Duodenal mucosa (tissue), 2 donors: ENCODE measurements around the gene CARD14.

Source experiments
- H3K27ac ChIP-seq: one replicate; pipeline ENCODE4 v1.7.0; 2013; ENCODE audit warnings: low read depth, low read length
- H3K27me3 ChIP-seq, 2 donors: one replicate each; pipeline ENCODE4 v1.7.0; 2013; ENCODE audit warnings: low read length in 2 of 2, control low read depth in 1 of 2; ENCODE audit not compliant: insufficient read depth in 2 of 2, control insufficient read depth in 1 of 2
- H3K36me3 ChIP-seq, 2 donors: one replicate each; pipeline ENCODE4 v1.7.0; 2013; ENCODE audit warnings: low read length in 2 of 2, control low read depth in 1 of 2; ENCODE audit not compliant: insufficient read depth in 2 of 2, control insufficient read depth in 1 of 2
- H3K4me1 ChIP-seq, 2 donors: one replicate each; pipeline ENCODE4 v1.7.0; 2013; ENCODE audit warnings: low read length in 2 of 2, control low read depth in 1 of 2; ENCODE audit not compliant: insufficient read depth in 2 of 2, control insufficient read depth in 1 of 2
- H3K4me3 ChIP-seq, 2 donors: one replicate each; pipeline ENCODE4 v1.7.0; 2013; ENCODE audit warnings: low read length in 2 of 2, low read depth in 1 of 2
- H3K9ac ChIP-seq, 2 donors: one replicate each; pipeline ENCODE4 v1.7.0; 2013; ENCODE audit warnings: low read length in 2 of 2, low read depth in 1 of 2
- H3K9me3 ChIP-seq, 2 donors: one replicate each; pipeline ENCODE4 v1.7.0; 2013; ENCODE audit warnings: low read length in 2 of 2, control low read depth in 1 of 2; ENCODE audit not compliant: control insufficient read depth in 1 of 2

Gene CARD14

GRCh38 chr17:80204626-80205468, 35.0 kb downstream of the CARD14 start:
- Histone ChIP-seq H3K27ac (no peak overlapping the region), H3K4me1 (no peaks in the 10 kb centered on the region), H3K36me3 (peaks cover 6 to 15% of the 10 kb centered on the region in 2 donors), H3K9ac (no peak overlapping the region), H3K4me3 (no peak overlapping the region), H3K27me3 (no peaks in the 10 kb centered on the region), H3K9me3 (no peaks in the 10 kb centered on the region)

GRCh38 chr17:80205811-80206210, 36.0 kb downstream of the CARD14 start:
- peaks cover 15 to 25% of the 10 kb centered on the region in 2 donors for H3K36me3 ChIP-seq
- no peak overlapping the region for H3K4me3 ChIP-seq
- no peaks in the 10 kb centered on the region for H3K9me3 ChIP-seq
- no peaks in the 10 kb centered on the region for H3K27me3 ChIP-seq
- H3K9ac ChIP-seq = no peak overlapping the region
- no peaks in the 10 kb centered on the region for H3K4me1 ChIP-seq
- H3K27ac ChIP-seq = no peak overlapping the region

- Histone ChIP-seq H3K4me3 (no peak overlapping the region), H3K36me3 (peaks cover 25 to 46% of the 10 kb centered on the region in 2 donors), H3K27ac (no peak overlapping the region), H3K27me3 (no peaks in the 10 kb centered on the region), H3K9ac (no peak overlapping the region), H3K4me1 (no peaks in the 10 kb centered on the region), H3K9me3 (no peaks in the 10 kb centered on the region)
Observed at GRCh38 chr17:80208050-80208449, 38.2 kb downstream of the CARD14 start.

DNA sequence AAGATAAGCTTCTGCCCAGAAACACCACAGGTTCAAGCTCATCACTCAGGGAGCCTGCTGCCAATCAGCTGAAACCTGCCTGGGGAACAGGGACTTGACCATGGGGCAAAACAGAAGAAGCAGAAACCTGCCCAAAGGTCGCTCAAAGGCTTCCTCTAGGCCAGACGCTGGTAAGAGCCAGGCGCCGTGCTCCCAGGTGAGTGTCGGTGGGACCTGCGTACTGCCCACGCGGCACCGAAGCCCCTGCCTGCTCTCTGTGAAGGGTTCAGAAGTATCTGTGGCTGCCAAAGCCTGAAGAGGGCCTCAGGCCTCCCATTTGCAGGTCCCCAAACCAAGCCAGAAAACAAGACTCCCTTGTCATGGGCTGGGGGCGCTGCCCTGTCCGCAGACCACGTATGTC, 39.9 kb downstream of the CARD14 start:
- Histone ChIP-seq H3K9ac (no peak overlapping the region), H3K4me3 (no peak overlapping the region), H3K36me3 (peaks cover 25 to 57% of the 10 kb centered on the region in 2 donors), H3K27me3 (no peaks in the 10 kb centered on the region), H3K27ac (no peak overlapping the region), H3K9me3 (no peaks in the 10 kb centered on the region), H3K4me1 (no peaks in the 10 kb centered on the region)

DNA sequence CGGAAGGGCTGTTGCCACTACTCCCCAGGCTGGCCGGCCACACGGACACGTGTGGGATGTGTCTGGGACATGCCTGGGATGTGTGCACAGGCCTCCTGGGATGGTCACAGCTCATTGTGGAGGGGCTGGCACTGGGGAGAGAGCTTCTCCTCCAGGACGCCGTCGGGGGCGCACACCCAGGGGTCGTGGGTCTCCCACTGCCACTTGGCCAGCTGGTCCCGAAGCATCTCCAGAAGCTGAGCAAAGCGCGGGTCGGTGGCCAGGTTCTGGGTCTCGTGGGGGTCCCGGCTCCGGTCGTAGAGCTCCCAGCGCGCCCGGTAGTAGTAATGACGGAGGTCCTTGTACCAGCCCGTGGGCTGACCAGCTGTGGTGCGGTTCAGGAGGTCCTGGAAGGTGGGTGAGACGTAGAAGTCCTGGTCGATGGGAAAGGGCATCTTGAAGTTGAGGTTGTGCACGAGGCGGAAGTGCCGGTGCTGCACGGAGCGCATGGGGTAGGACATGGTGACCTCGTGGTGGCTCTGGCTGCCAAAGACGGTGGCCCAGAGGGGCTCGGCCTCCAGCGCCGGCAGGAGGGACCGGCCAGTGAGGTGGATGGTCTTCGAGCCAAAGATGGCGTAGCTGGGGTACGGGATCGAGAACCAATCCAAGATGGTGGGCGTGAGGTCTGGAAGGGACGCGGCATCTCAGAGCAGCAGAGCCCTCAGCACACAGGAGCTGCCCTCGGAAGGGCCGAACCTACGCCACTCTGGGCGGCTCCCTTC, 40.7 kb downstream of the CARD14 start:
- Histone ChIP-seq H3K27me3 (no peaks in the 10 kb centered on the region), H3K27ac (no peak overlapping the region), H3K36me3 (peaks cover 25 to 63% of the 10 kb centered on the region in 2 donors), H3K4me3 (no peak overlapping the region), H3K9me3 (no peaks in the 10 kb centered on the region), H3K9ac (no peak overlapping the region), H3K4me1 (no peaks in the 10 kb centered on the region)

DNA sequence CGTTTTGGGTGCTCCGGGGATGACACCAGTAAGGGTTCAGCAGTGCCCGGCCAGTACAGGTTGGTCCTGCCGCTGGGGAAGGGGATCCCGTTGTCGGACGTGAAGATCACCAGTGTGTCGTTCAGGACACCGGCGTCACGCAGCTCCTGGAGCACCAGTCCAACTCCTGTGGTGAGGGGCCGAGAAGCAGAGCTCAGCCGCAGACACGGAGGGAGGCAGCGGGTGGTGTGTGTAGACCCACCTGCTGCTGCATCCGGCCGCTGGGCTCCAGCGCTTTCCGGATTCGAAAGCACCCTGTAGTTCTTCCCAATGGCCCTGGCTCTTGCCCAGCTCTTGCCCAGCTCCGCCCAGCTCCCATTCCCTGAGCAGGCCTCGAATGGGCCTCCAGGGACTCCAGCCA, 42.3 kb downstream of the CARD14 start:
- no peaks in the 10 kb centered on the region for H3K4me1 ChIP-seq
- H3K9ac ChIP-seq = no peak overlapping the region
- no peaks in the 10 kb centered on the region for H3K9me3 ChIP-seq
- peaks cover 25 to 68% of the 10 kb centered on the region in 2 donors for H3K36me3 ChIP-seq
- H3K4me3 ChIP-seq = no peak overlapping the region
- H3K27me3 ChIP-seq = no peaks in the 10 kb centered on the region
- H3K27ac ChIP-seq = no peak overlapping the region

- peaks cover 0 to under 1% of the 10 kb centered on the region in 2 donors for H3K4me1 ChIP-seq
- no peak overlapping the region for H3K9ac ChIP-seq
- no peaks in the 10 kb centered on the region for H3K27me3 ChIP-seq
- no peaks in the 10 kb centered on the region for H3K9me3 ChIP-seq
- H3K36me3 ChIP-seq = peaks cover 25 to 72% of the 10 kb centered on the region in 2 donors
- H3K4me3 ChIP-seq = no peak overlapping the region
- H3K27ac ChIP-seq = no peak overlapping the region
Observed at GRCh38 chr17:80212511-80212910, 42.7 kb downstream of the CARD14 start.

GRCh38 chr17:80212962-80213642, 43.3 kb downstream of the CARD14 start:
- Histone ChIP-seq H3K4me1 (peaks cover 0 to 7% of the 10 kb centered on the region in 2 donors), H3K36me3 (peaks cover 25 to 73% of the 10 kb centered on the region in 2 donors), H3K27me3 (no peaks in the 10 kb centered on the region), H3K9me3 (no peaks in the 10 kb centered on the region), H3K27ac (no peak overlapping the region), H3K4me3 (no peak overlapping the region), H3K9ac (no peak overlapping the region)

GRCh38 chr17:80213643-80213975, 43.8 kb downstream of the CARD14 start:
- Histone ChIP-seq H3K36me3 (peaks cover 20 to 72% of the 10 kb centered on the region in 2 donors), H3K27me3 (no peaks in the 10 kb centered on the region), H3K4me1 (peaks cover 0 to 12% of the 10 kb centered on the region in 2 donors), H3K9ac (no peak overlapping the region), H3K9me3 (no peaks in the 10 kb centered on the region), H3K4me3 (no peak overlapping the region), H3K27ac (no peak overlapping the region)
